Fibroblast of upper back skin (primary cell): Measurements from ENCODE around the gene ACO1.

ENCODE experiments used
- DNase-seq: peaks from one replicate; pipeline ENCODE4 v3.0.0-alpha.2; 2013

The ACO1 gene

GRCh38 chr9:32424616-32425015, 40.2 kb downstream of the ACO1 start:
- no peak for DNase-seq

GRCh38 chr9:32426278-32426939, 42.0 kb downstream of the ACO1 start:
- DNase-seq, result peak; percentile 56

GRCh38 chr9:32427111-32427873, 42.8 kb downstream of the ACO1 start:
- no peak for DNase-seq

- peak; percentile 70 for DNase-seq
Observed at GRCh38 chr9:32430720-32431119, 46.3 kb downstream of the ACO1 start.

GRCh38 chr9:32431196-32431595, 46.8 kb downstream of the ACO1 start:
- DNase-seq, result no peak

- peak; percentile 47 for DNase-seq
Observed at GRCh38 chr9:32431940-32432555, 47.6 kb downstream of the ACO1 start.

GRCh38 chr9:32434892-32435291, 50.4 kb downstream of the ACO1 start:
- no peak for DNase-seq

- no peak for DNase-seq
Observed at GRCh38 chr9:32441678-32442077, 57.2 kb downstream of the ACO1 start.

- DNase-seq, result no peak
Observed at GRCh38 chr9:32442433-32442832, 58.0 kb downstream of the ACO1 start.

GRCh38 chr9:32449969-32450368, 65.5 kb downstream of the ACO1 start:
- DNase-seq, result no peak

- DNase-seq, result no peak
Observed at GRCh38 chr9:32454280-32454679, 69.8 kb downstream of the ACO1 start.

GRCh38 chr9:32455738-32456137, 71.3 kb downstream of the ACO1 start:
- peak; percentile 10 for DNase-seq

GRCh38 chr9:32456564-32456963, 72.1 kb downstream of the ACO1 start:
- peak; percentile 3 for DNase-seq

GRCh38 chr9:32463500-32464293, 79.3 kb downstream of the ACO1 start:
- no peak for DNase-seq

- DNase-seq, result no peak
Observed at GRCh38 chr9:32468740-32469139, 84.3 kb downstream of the ACO1 start.

GRCh38 chr9:32472344-32472743, 87.9 kb downstream of the ACO1 start:
- DNase-seq, result no peak

- no peak for DNase-seq
Observed at GRCh38 chr9:32483343-32483742, 98.9 kb downstream of the ACO1 start.

GRCh38 chr9:32486839-32487562, 102.6 kb downstream of the ACO1 start:
- peak; percentile 11 for DNase-seq

- DNase-seq, result peak; percentile 60
Observed at GRCh38 chr9:32487981-32488380, 103.5 kb downstream of the ACO1 start.

GRCh38 chr9:32490601-32491000, 106.2 kb downstream of the ACO1 start:
- no peak for DNase-seq

GRCh38 chr9:32497921-32498320, 113.5 kb downstream of the ACO1 start:
- DNase-seq, result no peak

- DNase-seq, result no peak
Observed at GRCh38 chr9:32500768-32501167, 116.3 kb downstream of the ACO1 start.

GRCh38 chr9:32501868-32502267, 117.4 kb downstream of the ACO1 start:
- DNase-seq, result no peak
